ENCODE measurements around the gene ZFPM1. TPM values are rescaled to one million over a fixed set of nuclear protein-coding genes. Genes with fewer than 3 reads are reported as not detected.

The ZFPM1 gene
- total and polyA plus RNA-seq, 5 donors = 7.7 to 11.4 (median 8.2) TPM

- ATAC-seq = no peak
- WGBS = 89% methylated on average over 43 of the region's 43 CpGs
- H3K27me3 ChIP-seq (ENCODE audit: control insufficient read depth, insufficient read depth) = no peaks in the 10 kb centered on the region
Measured at GRCh38 chr16:88494335-88495154, 41.5 kb downstream of the ZFPM1 start.

DNA sequence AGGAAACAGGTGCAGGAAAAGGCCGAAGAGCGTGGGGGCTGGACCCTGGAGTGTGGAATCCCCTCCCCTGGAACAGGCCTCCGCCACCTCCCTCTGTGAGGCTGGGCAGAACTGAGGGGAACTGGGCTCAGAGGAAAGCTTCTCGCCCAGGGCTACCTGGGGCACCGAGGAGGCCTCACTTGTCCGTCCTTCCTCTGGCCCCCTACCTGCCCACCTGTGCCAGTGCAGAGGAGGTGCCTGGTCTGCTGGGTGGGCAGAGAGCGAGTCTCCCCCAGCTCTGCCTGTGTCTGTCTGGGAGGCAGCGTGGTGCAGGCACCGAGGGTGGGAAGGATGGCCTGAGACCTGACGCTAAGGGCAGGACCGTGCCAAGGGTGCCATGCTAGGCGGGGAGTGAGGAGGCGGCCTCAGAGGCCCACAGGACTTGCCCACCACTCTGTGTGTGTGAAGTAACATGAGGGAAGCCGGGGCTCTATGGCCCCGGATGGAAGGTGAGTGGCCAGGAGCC lies 42.2 kb downstream of the ZFPM1 start:
- intact Hi-C loops (cut with DNase I) = no loop called here
- 98% methylated on average over 15 of the region's 15 CpGs for WGBS
- Histone ChIP-seq H3K4me1 (ENCODE audit: control insufficient read depth, insufficient read depth, low read length) (no peaks in the 10 kb centered on the region), H3K27me3 (ENCODE audit: control insufficient read depth, insufficient read depth) (no peaks in the 10 kb centered on the region), H3K9me3 (ENCODE audit: control insufficient read depth, low read length) (no peaks in the 10 kb centered on the region), H3K27ac (ENCODE audit: low read length) (no peak overlapping the region), H3K4me3 (ENCODE audit: low read length) (no peak overlapping the region)
- ATAC-seq (no peak), DNase-seq (no peak)

More at GRCh38 chr16:88494335-88495154, 41.5 kb downstream of the ZFPM1 start:
- H3K4me3 ChIP-seq (ENCODE audit: low read length) = no peak overlapping the region
- DNase-seq = no peak
- H3K4me1 ChIP-seq (ENCODE audit: control insufficient read depth, insufficient read depth, low read length) = no peaks in the 10 kb centered on the region
- intact Hi-C loops (cut with DNase I) = no loop called here
- H3K9me3 ChIP-seq (ENCODE audit: control insufficient read depth, low read length) = no peaks in the 10 kb centered on the region
- H3K27ac ChIP-seq (ENCODE audit: low read length) = no peak overlapping the region

DNA sequence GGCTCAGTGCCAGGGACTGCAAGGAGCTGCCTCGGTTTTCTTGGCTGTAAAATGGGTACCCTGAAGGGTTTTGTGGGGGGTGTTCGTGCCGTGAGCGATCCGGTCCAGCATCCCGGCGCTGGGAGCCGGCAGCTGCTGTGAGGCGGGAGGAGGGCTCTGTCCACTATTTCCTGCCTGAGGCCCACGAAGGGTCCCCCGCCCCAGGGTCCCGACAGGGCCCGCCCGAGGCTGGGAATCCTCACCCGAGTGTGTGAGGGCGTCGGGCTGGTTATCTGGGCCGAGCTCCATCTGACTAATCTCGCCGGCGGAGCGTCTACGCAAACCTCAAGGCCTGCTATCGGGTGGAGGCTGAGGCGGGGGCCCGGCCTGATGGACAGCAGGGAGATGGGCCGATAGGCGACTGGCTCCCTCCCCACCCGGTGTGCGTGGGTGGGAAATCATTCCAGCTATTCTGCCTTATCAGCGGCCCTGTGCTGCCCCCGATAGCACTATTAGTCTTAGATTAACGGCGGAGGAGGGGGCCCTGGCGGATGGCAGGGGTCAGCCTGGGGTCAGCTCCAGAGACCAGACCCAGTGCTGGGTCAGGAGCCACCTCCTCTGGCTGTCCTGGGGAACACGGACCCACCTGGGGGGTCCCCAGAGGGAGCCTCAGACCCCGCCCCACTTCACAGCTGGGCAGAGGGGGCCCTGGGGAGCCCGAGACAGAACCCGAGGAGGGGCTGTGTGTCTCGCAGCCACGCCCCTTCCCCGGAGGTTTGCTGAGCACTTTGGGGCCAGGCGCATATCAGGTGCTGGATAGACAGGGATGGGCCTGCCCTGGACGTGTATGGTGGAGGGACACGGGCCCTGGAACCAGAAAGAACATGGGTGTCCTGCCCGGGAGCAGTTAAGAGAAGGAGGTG lies 44.7 kb downstream of the ZFPM1 start:
- no peaks in the 10 kb centered on the region for H3K4me1 ChIP-seq (ENCODE audit: control insufficient read depth, insufficient read depth, low read length)
- 43% methylated on average over 46 of the region's 46 CpGs for WGBS
- no peaks in the 10 kb centered on the region for H3K9me3 ChIP-seq (ENCODE audit: control insufficient read depth, low read length)
- no peak overlapping the region for H3K27ac ChIP-seq (ENCODE audit: low read length)
- intact Hi-C loops (cut with DNase I) = no loop called here
- peak; percentile 83 to 85 (median 84) for DNase-seq
- ATAC-seq = peak; percentile 27 to 70
- no peak overlapping the region for H3K4me3 ChIP-seq (ENCODE audit: low read length)
- H3K27me3 ChIP-seq (ENCODE audit: control insufficient read depth, insufficient read depth) = no peaks in the 10 kb centered on the region

GRCh38 chr16:88498576-88499208 lies 45.6 kb downstream of the ZFPM1 start:
- ATAC-seq (peak in 1 of 2 donors; percentile 0), DNase-seq (peak in 1 of 3 donors; percentile 66)
- Histone ChIP-seq H3K27me3 (ENCODE audit: control insufficient read depth, insufficient read depth) (no peaks in the 10 kb centered on the region), H3K27ac (ENCODE audit: low read length) (no peak overlapping the region), H3K9me3 (ENCODE audit: control insufficient read depth, low read length) (no peaks in the 10 kb centered on the region), H3K4me3 (ENCODE audit: low read length) (no peak overlapping the region), H3K4me1 (ENCODE audit: control insufficient read depth, insufficient read depth, low read length) (no peaks in the 10 kb centered on the region)
- intact Hi-C loops (cut with DNase I) = no loop called here
- WGBS = 87% methylated on average over 27 of the region's 27 CpGs

DNA sequence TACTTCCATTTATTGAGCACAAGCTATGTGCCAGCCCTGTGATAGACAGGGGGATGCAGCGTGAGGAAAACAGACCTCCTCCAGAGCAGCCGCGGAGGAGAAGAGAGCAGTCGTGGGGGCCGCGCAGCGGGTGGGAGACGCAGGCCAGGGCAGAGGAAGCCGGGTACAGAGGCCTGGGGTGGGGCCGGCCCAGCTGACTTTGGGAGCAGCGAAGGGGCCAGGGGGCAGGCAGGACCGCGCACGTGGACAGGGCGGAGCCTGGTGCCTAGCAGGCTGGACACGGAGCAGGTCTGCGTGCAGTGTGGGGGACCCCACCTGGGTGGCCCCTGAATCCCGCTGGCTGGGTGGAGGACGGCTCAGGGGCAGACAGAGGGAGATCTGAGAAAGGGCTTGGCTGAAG lies 46.2 kb downstream of the ZFPM1 start:
- Histone ChIP-seq H3K4me1 (ENCODE audit: control insufficient read depth, insufficient read depth, low read length) (no peaks in the 10 kb centered on the region), H3K9me3 (ENCODE audit: control insufficient read depth, low read length) (no peaks in the 10 kb centered on the region), H3K27ac (ENCODE audit: low read length) (no peak overlapping the region), H3K27me3 (ENCODE audit: control insufficient read depth, insufficient read depth) (no peaks in the 10 kb centered on the region), H3K4me3 (ENCODE audit: low read length) (no peak overlapping the region)
- no peak for DNase-seq
- intact Hi-C loops (cut with DNase I) = no loop called here
- 67% methylated on average over 19 of the region's 19 CpGs for WGBS
- ATAC-seq = peak; percentile 32 to 45

- peak; percentile 67 to 82 (median 81) for DNase-seq
- Histone ChIP-seq H3K4me1 (ENCODE audit: control insufficient read depth, insufficient read depth, low read length) (no peaks in the 10 kb centered on the region), H3K9me3 (ENCODE audit: control insufficient read depth, low read length) (no peaks in the 10 kb centered on the region), H3K27ac (ENCODE audit: low read length) (peak overlapping the region; percentile 14), H3K4me3 (ENCODE audit: low read length) (no peak overlapping the region), H3K27me3 (ENCODE audit: control insufficient read depth, insufficient read depth) (no peaks in the 10 kb centered on the region)
- intact Hi-C loops (cut with DNase I) = no loop called here
- peak; percentile 54 to 65 for ATAC-seq
- WGBS = 38% methylated on average over 23 of the region's 23 CpGs
Measured at GRCh38 chr16:88499836-88500251, 46.8 kb downstream of the ZFPM1 start.

DNA sequence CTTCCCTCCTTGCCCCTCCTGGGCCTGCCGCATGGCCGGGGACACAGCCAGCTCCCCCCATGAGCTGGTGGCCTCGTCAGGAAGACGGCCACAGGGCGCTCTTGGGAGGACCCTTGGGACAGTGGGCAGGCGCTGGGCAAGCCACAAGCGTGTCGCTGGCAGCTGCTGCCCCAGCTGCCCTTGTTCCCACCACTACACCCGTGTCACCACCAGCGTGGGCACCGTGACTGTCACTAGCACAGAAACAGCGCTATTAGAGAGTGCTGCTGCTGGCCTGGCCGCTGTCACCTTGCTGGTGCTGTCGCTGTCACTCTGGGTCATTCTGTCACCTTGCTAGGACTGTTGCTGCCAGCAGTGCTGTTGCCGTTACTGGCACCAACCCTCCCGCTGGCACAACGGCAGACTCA lies 47.2 kb downstream of the ZFPM1 start:
- Histone ChIP-seq H3K27me3 (ENCODE audit: control insufficient read depth, insufficient read depth) (no peaks in the 10 kb centered on the region), H3K4me3 (ENCODE audit: low read length) (no peak overlapping the region), H3K4me1 (ENCODE audit: control insufficient read depth, insufficient read depth, low read length) (no peaks in the 10 kb centered on the region), H3K9me3 (ENCODE audit: control insufficient read depth, low read length) (no peaks in the 10 kb centered on the region), H3K27ac (ENCODE audit: low read length) (no peak overlapping the region)
- peak in 1 of 2 donors; percentile 9 for ATAC-seq
- 49% methylated on average over 17 of the region's 17 CpGs for WGBS
- intact Hi-C loops (cut with DNase I) = no loop called here
- DNase-seq = peak in 2 of 3 donors; percentile 73 to 74

DNA sequence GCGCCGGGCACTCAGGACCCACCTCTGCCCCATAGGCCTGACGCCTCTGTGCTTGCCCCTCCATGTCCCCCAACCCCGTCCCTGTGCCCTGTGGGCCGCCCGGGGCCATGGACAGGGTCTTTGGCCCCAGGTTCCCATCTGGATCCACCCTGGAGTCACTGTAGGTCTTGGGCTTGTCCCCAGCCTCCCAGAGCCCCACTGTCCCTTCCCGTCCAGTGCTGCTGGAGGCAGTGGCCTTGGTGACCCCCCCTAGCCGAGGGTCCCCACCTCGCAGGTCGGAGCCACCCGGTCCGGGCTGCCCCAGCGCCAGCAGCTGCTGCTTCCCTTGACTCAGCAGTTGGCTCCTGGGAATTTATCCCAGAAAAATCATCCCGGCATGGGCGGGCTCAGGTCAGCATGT lies 49.3 kb downstream of the ZFPM1 start:
- H3K9me3 ChIP-seq (ENCODE audit: control insufficient read depth, low read length) = no peaks in the 10 kb centered on the region
- WGBS = 87% methylated on average over 15 of the region's 15 CpGs
- ATAC-seq (no peak), DNase-seq (no peak)
- H3K27ac ChIP-seq (ENCODE audit: low read length) = no peak overlapping the region
- no peak overlapping the region for H3K4me3 ChIP-seq (ENCODE audit: low read length)
- H3K4me1 ChIP-seq (ENCODE audit: control insufficient read depth, insufficient read depth, low read length) = no peaks in the 10 kb centered on the region
- no peaks in the 10 kb centered on the region for H3K27me3 ChIP-seq (ENCODE audit: control insufficient read depth, insufficient read depth)
- intact Hi-C loops (cut with DNase I) = no loop called here

GRCh38 chr16:88502776-88503280 lies 49.7 kb downstream of the ZFPM1 start:
- ATAC-seq (no peak), DNase-seq (no peak)
- 92% methylated on average over 23 of the region's 23 CpGs for WGBS
- H3K4me1 ChIP-seq (ENCODE audit: control insufficient read depth, insufficient read depth, low read length) = no peaks in the 10 kb centered on the region
- no peaks in the 10 kb centered on the region for H3K9me3 ChIP-seq (ENCODE audit: control insufficient read depth, low read length)
- H3K27ac ChIP-seq (ENCODE audit: low read length) = no peak overlapping the region
- intact Hi-C loops (cut with DNase I) = no loop called here
- no peaks in the 10 kb centered on the region for H3K27me3 ChIP-seq (ENCODE audit: control insufficient read depth, insufficient read depth)
- no peak overlapping the region for H3K4me3 ChIP-seq (ENCODE audit: low read length)

DNA sequence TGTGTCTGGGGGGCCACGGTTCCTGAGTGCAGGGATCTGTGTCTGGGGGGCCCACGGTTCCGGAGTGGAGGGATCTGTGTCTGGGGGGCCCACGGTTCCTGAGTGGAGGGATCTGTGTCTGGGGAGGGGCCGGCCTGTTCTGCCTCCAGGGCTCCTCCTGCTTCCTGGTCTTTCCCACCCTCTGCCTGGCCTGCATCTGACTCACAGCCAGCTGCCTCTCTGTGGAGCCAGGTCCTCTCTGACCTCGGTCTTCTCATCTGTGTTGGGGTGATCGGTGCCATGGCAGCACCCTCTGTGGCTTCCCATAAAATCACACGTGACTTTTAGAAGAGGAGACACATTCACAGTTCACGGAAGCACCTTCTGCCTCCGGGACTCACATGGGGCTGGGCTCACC lies 50.3 kb downstream of the ZFPM1 start:
- no peaks in the 10 kb centered on the region for H3K4me1 ChIP-seq (ENCODE audit: control insufficient read depth, insufficient read depth, low read length)
- H3K27me3 ChIP-seq (ENCODE audit: control insufficient read depth, insufficient read depth) = no peaks in the 10 kb centered on the region
- DNase-seq (no peak), ATAC-seq (no peak)
- intact Hi-C loops (cut with DNase I) = no loop called here
- 84% methylated on average over 10 of the region's 10 CpGs for WGBS
- no peak overlapping the region for H3K27ac ChIP-seq (ENCODE audit: low read length)
- no peaks in the 10 kb centered on the region for H3K9me3 ChIP-seq (ENCODE audit: control insufficient read depth, low read length)
- H3K4me3 ChIP-seq (ENCODE audit: low read length) = no peak overlapping the region

Data from right cardiac atrium (tissue), 5 donors.